ENCODE results near the gene GRIK1. TPM values are rescaled to one million over a fixed set of nuclear protein-coding genes. Genes with fewer than 3 reads are reported as not detected.

The GRIK1 gene
- total RNA-seq, 2 donors from 2014 or later = 0.11 TPM; not detected in 1

GRCh38 chr21:29857150-29857549 is 82.6 kb downstream of the GRIK1 start:
- TF ChIP-seq CTCF (IDR thresholded peaks at IDR 0.05) = no peak
- Histone ChIP-seq H3K27me3 (no peaks in the 10 kb centered on the region), H3K27ac (no peak overlapping the region), H3K9me3 (no peaks in the 10 kb centered on the region), H3K36me3 (no peaks in the 10 kb centered on the region), H3K4me1 (no peaks in the 10 kb centered on the region), H3K4me3 (no peak overlapping the region), H3K9ac (ENCODE audit: low read depth in 2 of 2, low read length in 2 of 2) (no peak overlapping the region)
- DNase-seq = no peak
- intact Hi-C loops (cut with DNase I) = loop anchor here (10.0 kb wide), 1 partner anchor 772 kb away; no protein-coding TSS in a partner anchor

- no peak overlapping the region for H3K27ac ChIP-seq
- no peak for DNase-seq
- H3K36me3 ChIP-seq = no peaks in the 10 kb centered on the region
- intact Hi-C loops (cut with DNase I) = loop anchor here (10.0 kb wide), 1 partner anchor 770 kb away; no protein-coding TSS in a partner anchor
- H3K9ac ChIP-seq (ENCODE audit: low read depth in 2 of 2, low read length in 2 of 2) = no peak overlapping the region
- H3K27me3 ChIP-seq = no peaks in the 10 kb centered on the region
- H3K4me3 ChIP-seq = no peak overlapping the region
- no peaks in the 10 kb centered on the region for H3K4me1 ChIP-seq
- H3K9me3 ChIP-seq = no peaks in the 10 kb centered on the region
- TF ChIP-seq CTCF (IDR thresholded peaks at IDR 0.05) = no peak
Measured at GRCh38 chr21:29854795-29855194, 85.0 kb downstream of the GRIK1 start.

- H3K27me3 ChIP-seq = no peaks in the 10 kb centered on the region
- H3K36me3 ChIP-seq = no peaks in the 10 kb centered on the region
- DNase-seq = no peak
- no peak overlapping the region for H3K27ac ChIP-seq
- H3K4me3 ChIP-seq = no peak overlapping the region
- H3K9me3 ChIP-seq = no peaks in the 10 kb centered on the region
- H3K4me1 ChIP-seq = no peaks in the 10 kb centered on the region
- H3K9ac ChIP-seq (ENCODE audit: low read depth in 2 of 2, low read length in 2 of 2) = no peak overlapping the region
- intact Hi-C loops (cut with DNase I) = loop anchor here (2.0 to 10.0 kb wide), 2 partner anchors 373 to 767 kb away; no protein-coding TSS in a partner anchor
- no peak for TF ChIP-seq CTCF (IDR thresholded peaks at IDR 0.05)
Measured at GRCh38 chr21:29851611-29852010, 88.2 kb downstream of the GRIK1 start.

GRCh38 chr21:29849735-29850176 is 90.0 kb downstream of the GRIK1 start:
- H3K27ac ChIP-seq = no peak overlapping the region
- H3K4me1 ChIP-seq = no peaks in the 10 kb centered on the region
- no peaks in the 10 kb centered on the region for H3K27me3 ChIP-seq
- peak; percentile 41 for DNase-seq
- no peak overlapping the region for H3K4me3 ChIP-seq
- no peaks in the 10 kb centered on the region for H3K36me3 ChIP-seq
- no peak overlapping the region for H3K9ac ChIP-seq (ENCODE audit: low read depth in 2 of 2, low read length in 2 of 2)
- H3K9me3 ChIP-seq = no peaks in the 10 kb centered on the region
- peak; percentile 53 for TF ChIP-seq CTCF (IDR thresholded peaks at IDR 0.05)
- intact Hi-C loops (cut with DNase I) = loop anchor here (2.0 to 10.0 kb wide), 2 partner anchors 371 to 765 kb away; no protein-coding TSS in a partner anchor

GRCh38 chr21:29843804-29844203 is 96.0 kb downstream of the GRIK1 start:
- no peaks in the 10 kb centered on the region for H3K36me3 ChIP-seq
- no peak for DNase-seq
- no peak overlapping the region for H3K27ac ChIP-seq
- H3K9me3 ChIP-seq = no peaks in the 10 kb centered on the region
- no peaks in the 10 kb centered on the region for H3K4me1 ChIP-seq
- no peak overlapping the region for H3K4me3 ChIP-seq
- no peak for TF ChIP-seq CTCF (IDR thresholded peaks at IDR 0.05)
- no peaks in the 10 kb centered on the region for H3K27me3 ChIP-seq
- no peak overlapping the region for H3K9ac ChIP-seq (ENCODE audit: low read depth in 2 of 2, low read length in 2 of 2)
- intact Hi-C loops (cut with DNase I) = no loop called here

Measured in colonic mucosa (tissue), 4 donors.